GM23248 (cell line): Measurements from ENCODE around the gene PGAP2. TPM values are rescaled to one million over a fixed set of nuclear protein-coding genes. Genes with fewer than 3 reads are reported as not detected.
A peak's percentile ranks its signal among the peaks of the same experiment; 100 is the strongest.

Source experiments
- DNase-seq: peaks from one replicate; pipeline ENCODE4 v3.0.0-alpha.2; 2015
- H2AFZ ChIP-seq: fragments of 200-600 bp; sonication (generic); 2 replicates; pipeline ENCODE4 v1.6.1; 2016; ENCODE audit warnings: antibody characterized with exemption
- H3F3A ChIP-seq: fragments of 200-600 bp; sonication (generic); 2 replicates; pipeline ENCODE4 v1.6.1; 2016; ENCODE audit warnings: mild to moderate bottlenecking, antibody characterized with exemption, mixed run types; ENCODE audit not compliant: insufficient read depth
- H3K27ac ChIP-seq: fragments of 200-600 bp; sonication (generic); 2 replicates; pipeline ENCODE4 v1.5.1; 2016; ENCODE audit warnings: mild to moderate bottlenecking
- H3K27me3 ChIP-seq: fragments of 200-600 bp; sonication (generic); replicated peaks from 2 replicates; pipeline ENCODE4 v1.6.1; 2016; ENCODE audit warnings: mild to moderate bottlenecking; ENCODE audit not compliant: insufficient read depth
- H3K36me3 ChIP-seq: fragments of 200-600 bp; sonication (generic); 2 replicates; pipeline ENCODE4 v1.6.1; 2016; ENCODE audit warnings: low read depth, mild to moderate bottlenecking
- H3K4me1 ChIP-seq: fragments of 200-600 bp; sonication (generic); 2 replicates; pipeline ENCODE4 v1.6.1; 2016; ENCODE audit warnings: mild to moderate bottlenecking; ENCODE audit not compliant: insufficient read depth
- H3K4me2 ChIP-seq: fragments of 200-600 bp; sonication (generic); one replicate; pipeline ENCODE4 v1.6.1; 2016; ENCODE audit warnings: mild to moderate bottlenecking; ENCODE audit not compliant: unreplicated experiment
- H3K4me3 ChIP-seq: fragments of 200-600 bp; sonication (generic); 2 replicates; pipeline ENCODE4 v1.5.1; 2016; ENCODE audit warnings: mild to moderate bottlenecking
- H3K79me2 ChIP-seq: fragments of 200-600 bp; sonication (generic); 2 replicates; pipeline ENCODE4 v1.6.1; 2016; ENCODE audit warnings: mild to moderate bottlenecking; ENCODE audit not compliant: insufficient read depth
- H3K9ac ChIP-seq: fragments of 200-600 bp; sonication (generic); 2 replicates; pipeline ENCODE4 v1.6.1; 2016; ENCODE audit warnings: mild to moderate bottlenecking
- H3K9me2 ChIP-seq: fragments of 200-600 bp; sonication (generic); 2 replicates; pipeline ENCODE4 v1.6.1; 2016; ENCODE audit warnings: mixed run types, mild to moderate bottlenecking, moderate library complexity; ENCODE audit not compliant: insufficient read depth
- H3K9me3 ChIP-seq: fragments of 200-600 bp; sonication (generic); one replicate; pipeline ENCODE4 v1.6.1; 2017; ENCODE audit warnings: low read depth
- H4K20me1 ChIP-seq: fragments of 200-600 bp; sonication (generic); 2 replicates; pipeline ENCODE4 v1.6.0; 2016; ENCODE audit not compliant: insufficient read depth
- EZH2 ChIP-seq: fragments of 200-600 bp; sonication (generic); IDR thresholded peaks from 2 replicates; pipeline ENCODE4 v1.6.1; 2018; ENCODE audit warnings: antibody characterized with exemption, mild to moderate bottlenecking; ENCODE audit not compliant: insufficient read depth, poor library complexity, severe bottlenecking
- EZH2phosphoT487 ChIP-seq: fragments of 200-600 bp; sonication (generic); IDR thresholded peaks from 2 replicates; pipeline ENCODE4 v1.6.1; 2018; ENCODE audit warnings: antibody characterized with exemption, moderate library complexity, mild to moderate bottlenecking, low read depth; ENCODE audit not compliant: insufficient read depth
- WGBS, 2 experiments: methylation state at CpG; one replicate each; pipeline ENCODE4 v1.1.6; 2015 to 2017; ENCODE audit warnings: low lambda C conversion rate in 2 of 2, low coverage in 1 of 2; ENCODE audit errors: missing lambda C conversion rate in 2 of 2; 5-methylcytosine and 5-hydroxymethylcytosine counted together
- in situ Hi-C: fragments of 300-500 bp; cut with MboI; formaldehyde crosslinking; loops from 2 replicates; pipeline ENCODE4 v1.15.0; 2020
- polyA plus RNA-seq: library from polyadenylated mRNA; unstranded; fragments of >200 nt; fragmentation: Nextera tagmentation; extraction: Ambion mirVana; gene quantifications from 2 replicates; pipeline ENCODE4 v1.2.1, GENCODE V29; 2016
- total RNA-seq: library from RNA; depleted of rRNA; stranded (reverse); fragments of >200 nt; shearing (Covaris generic); gene quantifications from 2 replicates; pipeline ENCODE4 v1.2.3, GENCODE V29; 2014

Gene PGAP2
- total and polyA plus RNA-seq, 2 experiments from 2014 or later, result 14.7 to 19.0 TPM

DNA sequence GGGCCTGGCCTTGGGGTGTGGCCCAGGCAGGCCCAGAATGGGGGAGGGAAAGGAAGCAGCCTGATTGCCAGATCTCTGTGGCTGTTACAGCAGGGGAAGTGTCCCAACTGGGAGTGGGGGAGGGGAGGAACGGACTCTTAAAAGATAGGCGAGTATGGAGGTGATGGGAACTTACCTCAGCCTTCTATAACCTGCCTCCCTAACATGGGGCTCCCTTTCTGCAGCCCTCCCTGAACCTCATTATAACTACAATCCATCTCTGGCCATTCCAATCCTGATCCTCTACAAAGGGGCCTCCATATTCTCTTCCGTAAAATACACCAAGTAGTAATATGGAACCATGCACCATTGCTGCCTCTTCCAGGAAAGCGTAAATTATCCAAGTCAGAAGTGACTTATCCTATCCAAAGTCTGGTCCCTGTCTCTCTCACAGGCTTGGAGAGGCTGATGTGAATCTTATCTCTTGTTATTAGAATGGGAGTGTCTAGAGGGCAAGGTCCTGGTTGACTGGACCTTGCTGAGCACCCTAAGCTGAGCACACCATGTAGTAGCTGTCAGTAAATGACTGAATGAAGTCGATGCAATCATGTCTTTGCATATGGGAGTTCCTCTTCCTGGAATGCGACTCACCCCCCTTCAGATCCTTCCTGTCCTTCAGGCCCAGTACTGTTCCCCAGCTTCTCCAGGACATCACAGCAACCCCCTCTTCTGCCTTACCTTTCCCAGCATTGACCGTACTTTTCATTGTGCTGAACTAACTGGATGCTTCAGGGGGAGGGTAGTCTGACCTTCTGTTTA is 26.5 kb downstream of the PGAP2 start:
- TF ChIP-seq EZH2 (no peak), EZH2phosphoT487 (no peak)
- no peak overlapping the region for H3K27ac ChIP-seq
- peaks cover 100% of the 10 kb centered on the region for H3K79me2 ChIP-seq
- peaks cover 21% of the 10 kb centered on the region for H3K4me1 ChIP-seq
- DNase-seq, result peak; percentile 27
- in situ Hi-C loops, result no loop called here
- peaks cover 7% of the 10 kb centered on the region; the same call in 1 of the 2 replicates for H4K20me1 ChIP-seq
- H3K4me2 ChIP-seq, result no peak overlapping the region
- H3K9me2 ChIP-seq, result no peaks in the 10 kb centered on the region
- H3K4me3 ChIP-seq, result no peak overlapping the region
- no peaks in the 10 kb centered on the region for H3K27me3 ChIP-seq
- peaks cover 5% of the 10 kb centered on the region for H3K36me3 ChIP-seq
- WGBS, 2 experiments, result 95 to 100% methylated on average over 7 of the region's 7 CpGs
- no peak overlapping the region for H3K9ac ChIP-seq
- H3K9me3 ChIP-seq, result no peaks in the 10 kb centered on the region
- no peak overlapping the region for H2AFZ ChIP-seq
- peaks cover 3% of the 10 kb centered on the region; the same call in 1 of the 2 replicates for H3F3A ChIP-seq

DNA sequence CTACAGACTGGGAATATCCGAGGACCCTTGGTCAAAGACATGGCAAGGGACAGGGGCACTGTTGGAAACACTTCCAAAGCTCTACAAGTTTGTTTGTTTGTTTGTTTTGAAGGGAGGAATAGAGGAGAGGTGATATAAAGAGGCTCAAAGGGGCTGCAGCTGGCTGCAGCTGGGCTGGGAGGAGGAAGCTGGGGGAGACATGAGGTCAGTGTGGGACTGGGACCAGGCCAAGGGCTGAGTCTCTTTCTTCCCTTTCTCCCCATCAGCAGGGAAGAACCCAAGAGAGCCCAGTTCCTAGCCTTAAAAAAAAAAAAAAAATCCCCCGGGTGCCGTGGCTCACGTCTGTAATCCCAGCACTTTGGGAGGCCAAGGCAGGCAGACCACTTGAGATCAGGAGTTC is 27.4 kb downstream of the PGAP2 start:
- no peak for DNase-seq
- Histone ChIP-seq H3K4me2 (no peak overlapping the region), H3K27me3 (no peaks in the 10 kb centered on the region), H3K79me2 (peaks cover 99% of the 10 kb centered on the region), H3F3A (no peaks in the 10 kb centered on the region), H3K9me2 (no peaks in the 10 kb centered on the region), H3K9ac (no peak overlapping the region), H2AFZ (no peak overlapping the region), H3K27ac (no peak overlapping the region), H3K36me3 (no peaks in the 10 kb centered on the region), H3K4me3 (no peak overlapping the region), H3K9me3 (no peaks in the 10 kb centered on the region), H4K20me1 (peaks cover 7% of the 10 kb centered on the region; the same call in 1 of the 2 replicates), H3K4me1 (peaks cover 21% of the 10 kb centered on the region)
- 98 to 100% methylated on average over 4 of the region's 4 CpGs for WGBS, 2 experiments
- in situ Hi-C loops, result no loop called here
- no peak for TF ChIP-seq EZH2

DNA sequence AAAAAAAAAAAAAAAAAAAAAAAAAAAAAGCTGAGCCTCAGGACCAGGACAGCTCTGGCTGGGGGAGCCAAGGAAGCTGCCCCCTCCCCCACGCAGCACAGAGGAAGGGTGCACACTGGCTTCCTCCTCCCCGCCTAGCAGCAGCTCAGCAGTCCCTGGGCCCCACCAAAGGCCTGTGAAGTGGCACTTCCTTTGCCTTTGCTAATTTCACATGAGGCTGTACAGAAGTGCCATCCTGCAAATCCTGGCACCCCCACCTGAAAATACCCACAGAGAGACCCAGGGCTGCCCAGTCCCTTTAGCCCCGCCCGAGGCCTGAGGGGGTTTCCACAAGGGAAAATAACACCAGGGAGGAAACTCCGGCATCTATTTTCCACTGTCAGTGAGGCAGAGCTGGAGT is 28.5 kb downstream of the PGAP2 start:
- Histone ChIP-seq H3K36me3 (no peaks in the 10 kb centered on the region), H3K9me3 (no peaks in the 10 kb centered on the region), H3F3A (peaks cover 3% of the 10 kb centered on the region; the same call in 1 of the 2 replicates), H3K4me1 (peaks cover 24% of the 10 kb centered on the region), H3K9ac (no peak overlapping the region), H2AFZ (no peak overlapping the region), H3K9me2 (no peaks in the 10 kb centered on the region), H3K27ac (no peak overlapping the region), H3K4me2 (no peak overlapping the region), H3K4me3 (no peak overlapping the region), H4K20me1 (peaks cover 7% of the 10 kb centered on the region; the same call in 1 of the 2 replicates), H3K79me2 (peaks cover 94% of the 10 kb centered on the region), H3K27me3 (no peaks in the 10 kb centered on the region)
- in situ Hi-C loops, result no loop called here
- no peak for DNase-seq
- WGBS, 2 experiments, result 79 to 91% methylated on average over 5 of the region's 5 CpGs
- TF ChIP-seq EZH2 (no peak), EZH2phosphoT487 (no peak)

DNA sequence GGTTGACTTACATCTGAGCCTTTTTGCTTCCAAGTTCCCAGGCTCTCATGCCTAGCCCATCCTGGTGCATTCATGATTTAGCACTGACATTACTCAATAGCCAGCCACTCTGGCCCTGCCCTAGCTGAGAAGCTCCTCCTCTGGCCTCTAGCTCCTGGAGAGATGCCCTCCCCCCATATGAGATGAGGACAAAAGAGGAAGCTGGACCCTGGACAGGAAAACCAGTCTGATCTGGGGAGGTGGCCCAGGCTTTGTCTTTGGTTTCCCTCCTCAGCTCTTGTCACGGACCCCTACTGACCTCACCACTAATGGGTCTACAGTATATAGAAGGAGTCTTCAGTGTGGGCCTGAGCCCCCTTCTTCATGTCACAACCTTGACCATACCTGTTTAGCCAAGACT is 29.4 kb downstream of the PGAP2 start:
- H4K20me1 ChIP-seq, result peaks cover 7% of the 10 kb centered on the region; the same call in 1 of the 2 replicates
- peak; percentile 50 for DNase-seq

More for the DNA sequence above, 29.4 kb downstream of the PGAP2 start:
- Histone ChIP-seq H3K4me2 (no peak overlapping the region), H3K4me3 (no peak overlapping the region), H3K79me2 (peaks cover 90% of the 10 kb centered on the region), H3K9me2 (no peaks in the 10 kb centered on the region), H2AFZ (no peak overlapping the region), H3K9me3 (no peaks in the 10 kb centered on the region), H3K36me3 (no peaks in the 10 kb centered on the region), H3K27ac (no peak overlapping the region), H3K9ac (no peak overlapping the region), H3F3A (peaks cover 5% of the 10 kb centered on the region; the same call in 1 of the 2 replicates), H3K27me3 (no peaks in the 10 kb centered on the region), H3K4me1 (peaks cover 27% of the 10 kb centered on the region)
- TF ChIP-seq EZH2, result no peak
- no peak for TF ChIP-seq EZH2phosphoT487
- in situ Hi-C loops, result no loop called here
- WGBS, 2 experiments, result 100% methylated on average over 1 of the region's 1 CpG
